IMR-90 (cell line): ENCODE results near the gene TMEM221. TPM values are rescaled to one million over a fixed set of nuclear protein-coding genes. Genes with fewer than 3 reads are reported as not detected.

Experiments
- ATAC-seq: fragments of 200-7000 bp; cut with Tn5 transposase; 2 replicates; pipeline ENCODE4 v1.9.1; 2020; ENCODE audit warnings: low read depth, mild to moderate bottlenecking, moderate library complexity
- BruUV-seq: library from RNA; stranded (reverse); fragments of 400-500 nt; replicated peaks from 2 replicates; lab custom pipeline; 2021; lab: Mats Ljungman, UMichigan
- CTCF ChIA-PET: fragments of 300-600 bp; formaldehyde crosslinking; extraction: SDS; loops from one replicate; lab custom pipeline; 2021; ENCODE audit warnings: antibody characterized with exemption; lab: Yijun Ruan, JAX
- POLR2A ChIA-PET: fragments of 300-600 bp; sonication (Branson Sonifier 250); formaldehyde crosslinking; loops from one replicate; lab custom pipeline; 2022; ENCODE audit warnings: antibody characterized with exemption; ENCODE audit not compliant: unreplicated experiment; lab: Charles Lee
- DNase-seq: peaks from one replicate; pipeline ENCODE4 v3.0.0; 2013
- H2AFZ ChIP-seq: replicated peaks from 2 replicates; pipeline ENCODE3; 2013; ENCODE audit warnings: low read length, mild to moderate bottlenecking; ENCODE audit not compliant: poor library complexity
- H2AK5ac ChIP-seq: 2 replicates; pipeline ENCODE4 v1.6.1; 2013; ENCODE audit warnings: low read depth, low read length, inconsistent platforms
- H2AK9ac ChIP-seq: replicated peaks from 2 replicates; pipeline ENCODE3; 2013; ENCODE audit warnings: mild to moderate bottlenecking, low read depth, low read length, moderate library complexity; ENCODE audit not compliant: poor library complexity
- H2BK120ac ChIP-seq: 2 replicates; pipeline ENCODE4 v1.6.1; 2013; ENCODE audit warnings: low read depth, low read length, inconsistent platforms
- H2BK15ac ChIP-seq: 3 replicates; pipeline ENCODE4 v1.6.1; 2013; ENCODE audit warnings: low read depth, low read length, inconsistent platforms
- H2BK20ac ChIP-seq: 2 replicates; pipeline ENCODE4 v1.6.1; 2013; ENCODE audit warnings: low read depth, mild to moderate bottlenecking, inconsistent platforms, low read length, moderate library complexity
- H2BK5ac ChIP-seq: 2 replicates; pipeline ENCODE4 v1.6.1; 2013; ENCODE audit warnings: mild to moderate bottlenecking, low read depth, low read length, inconsistent platforms; ENCODE audit not compliant: poor library complexity, severe bottlenecking
- H3K14ac ChIP-seq: replicated peaks from 2 replicates; pipeline ENCODE4 v1.6.1; 2013; ENCODE audit warnings: low read depth, low read length, inconsistent platforms
- H3K18ac ChIP-seq: 2 replicates; pipeline ENCODE4 v1.6.1; 2013; ENCODE audit warnings: low read depth, low read length, control low read depth
- H3K23ac ChIP-seq: 2 replicates; pipeline ENCODE4 v1.6.1; 2013; ENCODE audit warnings: low read depth, low read length, inconsistent platforms
- H3K27ac ChIP-seq: 2 replicates; pipeline ENCODE4 v1.5.1; 2013; ENCODE audit warnings: mild to moderate bottlenecking, control low read depth, low read length; ENCODE audit not compliant: insufficient read depth
- H3K27me3 ChIP-seq: 2 replicates; pipeline ENCODE4 v1.6.1; 2013; ENCODE audit warnings: low read length; ENCODE audit not compliant: control insufficient read depth, insufficient read depth
- H3K36me3 ChIP-seq: 2 replicates; pipeline ENCODE4 v1.6.1; 2013; ENCODE audit warnings: low read length, mixed read lengths; ENCODE audit not compliant: control insufficient read depth, insufficient read depth
- H3K4ac ChIP-seq: 2 replicates; pipeline ENCODE4 v1.6.1; 2013; ENCODE audit warnings: low read depth, low read length, inconsistent platforms
- H3K4me1 ChIP-seq: 2 replicates; pipeline ENCODE4 v1.6.1; 2013; ENCODE audit warnings: low read length, mixed read lengths; ENCODE audit not compliant: control insufficient read depth, insufficient read depth
- H3K4me2 ChIP-seq: 2 replicates; pipeline ENCODE4 v1.6.1; 2013; ENCODE audit warnings: low read depth, mild to moderate bottlenecking, control low read depth, low read length, moderate library complexity
- H3K4me3 ChIP-seq: 2 replicates; pipeline ENCODE4 v1.5.1; 2013; ENCODE audit warnings: low read depth, mild to moderate bottlenecking, control low read depth, low read length, moderate library complexity; ENCODE audit not compliant: insufficient read depth
- H3K56ac ChIP-seq: 2 replicates; pipeline ENCODE4 v1.6.1; 2013; ENCODE audit warnings: low read length, inconsistent platforms; ENCODE audit not compliant: insufficient read depth; ENCODE audit errors: extremely low read depth
- H3K79me1 ChIP-seq, 2 experiments: 2 replicates each; pipeline ENCODE4 v1.6.1; 2013; ENCODE audit warnings: low read length in 2 of 2, inconsistent platforms in 1 of 2, low read depth in 1 of 2
- H3K9ac ChIP-seq: 2 replicates; pipeline ENCODE4 v1.6.1; 2013; ENCODE audit warnings: low read depth, low read length, control low read depth
- H3K9me1 ChIP-seq: 2 replicates; pipeline ENCODE4 v1.6.1; 2013; ENCODE audit warnings: low read length, inconsistent platforms; ENCODE audit not compliant: insufficient read depth
- H3K9me3 ChIP-seq: 2 replicates; pipeline ENCODE4 v1.6.1; 2013; ENCODE audit warnings: low read length; ENCODE audit not compliant: control insufficient read depth, insufficient read depth
- H4K20me1 ChIP-seq: 2 replicates; pipeline ENCODE4 v1.6.1; 2013; ENCODE audit warnings: low read length, inconsistent platforms; ENCODE audit not compliant: insufficient read depth
- H4K5ac ChIP-seq: 2 replicates; pipeline ENCODE4 v1.6.1; 2013; ENCODE audit warnings: mild to moderate bottlenecking, low read depth, low read length, control low read depth
- H4K8ac ChIP-seq, 2 experiments: 2 replicates each; pipeline ENCODE4 v1.6.1; 2013; ENCODE audit warnings: low read depth in 2 of 2, low read length in 2 of 2, control low read depth in 1 of 2, inconsistent platforms in 1 of 2
- H4K91ac ChIP-seq: 2 replicates; pipeline ENCODE4 v1.6.1; 2013; ENCODE audit warnings: low read depth, low read length, inconsistent platforms; ENCODE audit not compliant: insufficient read depth
- CHD1 ChIP-seq: IDR thresholded peaks from 2 replicates; pipeline ENCODE4 v1.6.1; 2012; ENCODE audit warnings: low read depth, low read length, improper control_type of control experiment
- POLR2A ChIP-seq: IDR thresholded peaks from 2 replicates; pipeline ENCODE4 v1.6.1; 2012; ENCODE audit warnings: mild to moderate bottlenecking, low read depth, low read length
- RFX5 ChIP-seq: IDR thresholded peaks from 2 replicates; pipeline ENCODE4 v1.8.0; 2012; ENCODE audit warnings: low read depth, mild to moderate bottlenecking, low read length, moderate library complexity
- SMC3 ChIP-seq: fragments of 150-350 bp; IDR thresholded peaks from 2 replicates; pipeline ENCODE4 v1.6.1; 2016; ENCODE audit warnings: low read depth, mild to moderate bottlenecking, antibody characterized with exemption, low read length, moderate library complexity
- WGBS, 2 experiments: methylation state at CpG; one replicate each; pipeline versions ENCODE4 v1.1.5 to v1.1.7; 2013; ENCODE audit warnings: missing lambda C conversion rate in 2 of 2; ENCODE audit not compliant: insufficient read length in 1 of 2; ENCODE audit errors: extremely low coverage in 2 of 2; 5-methylcytosine and 5-hydroxymethylcytosine counted together
- dilution Hi-C: fragments of 300-500 bp; cut with HindIII; formaldehyde crosslinking; loops from one replicate; pipeline ENCODE4 v1.14.3; 2018; ENCODE audit warnings: low sequenced_read_pairs; ENCODE audit not compliant: unreplicated experiment
- in situ Hi-C: fragments of 300-500 bp; cut with MboI; formaldehyde crosslinking; loops from 3 replicates; pipeline ENCODE4 v1.14.3; 2019; ENCODE audit warnings: low sequenced_read_pairs, inconsistent platforms, mixed read lengths
- intact Hi-C: fragments of 100-400 bp; cut with micrococcal nuclease; formaldehyde crosslinking; loops from 2 replicates; pipeline ENCODE4 v1.10.0; 2022
- polyA plus RNA-seq, 3 experiments: library from polyadenylated mRNA; depleted of rRNA; stranded (reverse); fragments of >200 nt; gene quantifications; 2 replicates each; pipeline ENCODE4 v1.2.3, GENCODE V29; 2012; ENCODE audit warnings: low replicate concordance in 1 of 3
- total RNA-seq: library from RNA; depleted of rRNA; stranded (reverse); fragments of >200 nt; gene quantifications from 2 replicates; pipeline ENCODE4 v1.2.3, GENCODE V29; 2012
- TF ChIP-seq, protein P1 (sequence below): fragments of 150-350 bp; IDR thresholded peaks from 2 replicates; pipeline ENCODE4 v1.6.1; 2017; ENCODE audit warnings: mild to moderate bottlenecking, antibody characterized with exemption, low read length, low read depth

The TMEM221 gene
- total and polyA plus RNA-seq, 2 of the 4 experiments (the other 2 are of a cell fraction): 0.12 TPM; not detected in 1

DNA sequence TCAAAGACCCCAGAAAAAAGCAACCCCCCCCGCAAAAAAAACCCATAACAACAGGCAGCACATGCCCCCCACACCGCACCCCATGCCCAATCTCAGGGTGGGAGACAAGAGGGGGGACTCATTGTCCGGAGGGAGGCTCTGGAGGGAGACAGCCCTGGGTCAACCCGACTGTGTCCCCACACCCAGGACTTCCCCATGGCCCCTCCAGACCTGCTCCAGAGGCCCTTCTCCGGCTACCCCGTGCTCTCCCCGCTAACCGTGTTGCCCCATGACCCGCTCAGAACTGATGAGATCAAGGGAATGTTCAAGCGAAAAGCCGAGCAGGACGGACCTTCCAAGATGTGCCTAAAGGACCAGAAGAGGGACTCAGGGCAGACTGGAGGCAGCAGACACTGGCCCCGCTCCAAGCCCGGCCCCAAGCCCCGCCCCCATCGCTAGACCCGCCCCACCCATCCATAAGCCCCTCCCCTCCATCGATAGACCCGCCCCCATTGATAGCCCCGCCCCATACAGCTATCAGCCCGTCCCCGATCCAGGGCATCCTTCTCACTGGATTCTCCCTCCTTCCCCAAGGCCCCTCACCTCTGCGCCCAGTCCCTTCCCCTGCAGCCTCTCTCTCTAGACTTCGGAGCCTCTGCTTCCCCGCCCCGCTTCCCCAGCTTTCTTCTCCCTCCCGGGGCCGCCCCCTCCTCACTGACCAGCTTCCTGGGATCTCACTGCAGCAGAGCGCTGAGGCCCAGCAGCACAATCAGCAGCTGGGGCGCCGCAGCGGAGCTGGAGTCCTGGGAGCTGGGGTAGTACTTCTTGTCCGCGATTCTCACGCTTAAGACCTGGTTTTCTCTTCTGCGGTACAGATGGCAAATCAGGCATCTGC lies 45.2 kb downstream of the TMEM221 start (continued):
- TF ChIP-seq, protein P1, sequence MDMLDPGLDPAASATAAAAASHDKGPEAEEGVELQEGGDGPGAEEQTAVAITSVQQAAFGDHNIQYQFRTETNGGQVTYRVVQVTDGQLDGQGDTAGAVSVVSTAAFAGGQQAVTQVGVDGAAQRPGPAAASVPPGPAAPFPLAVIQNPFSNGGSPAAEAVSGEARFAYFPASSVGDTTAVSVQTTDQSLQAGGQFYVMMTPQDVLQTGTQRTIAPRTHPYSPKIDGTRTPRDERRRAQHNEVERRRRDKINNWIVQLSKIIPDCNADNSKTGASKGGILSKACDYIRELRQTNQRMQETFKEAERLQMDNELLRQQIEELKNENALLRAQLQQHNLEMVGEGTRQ: no peak

DNA sequence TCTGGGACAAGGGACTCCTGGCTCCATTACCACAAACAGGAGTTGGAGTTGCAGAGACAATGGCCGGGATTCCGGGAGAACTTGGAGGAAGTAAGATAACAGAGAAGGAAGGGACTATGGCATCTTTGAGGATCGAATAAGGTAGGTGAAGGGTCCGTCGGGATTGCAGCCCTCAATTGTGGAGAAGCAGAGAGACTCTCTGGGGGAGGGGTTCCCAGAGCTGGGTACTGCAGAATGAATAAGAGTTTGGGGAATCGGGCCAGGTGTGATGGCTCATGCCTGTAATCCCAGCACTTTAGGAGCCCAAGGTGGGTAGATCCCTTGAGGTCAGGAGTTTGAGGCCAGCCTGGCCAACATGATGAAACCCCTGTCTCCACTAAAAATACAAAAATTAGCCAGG lies 46.8 kb downstream of the TMEM221 start:
- no peak overlapping the region for H3K4me2 ChIP-seq
- no peak overlapping the region for H3K23ac ChIP-seq
- H3K36me3 ChIP-seq: no peaks in the 10 kb centered on the region
- no peak overlapping the region for H3K27ac ChIP-seq
- H3K56ac ChIP-seq: no peak overlapping the region
- H3K4me1 ChIP-seq: no peaks in the 10 kb centered on the region
- H2AFZ ChIP-seq: no peak overlapping the region
- no peaks in the 10 kb centered on the region for H3K27me3 ChIP-seq
- H3K79me1 ChIP-seq: no peaks in the 10 kb centered on the region
- H3K14ac ChIP-seq: no peak overlapping the region
- no peak overlapping the region for H4K8ac ChIP-seq
- no peak overlapping the region for H2BK120ac ChIP-seq
- H2BK15ac ChIP-seq: no peak overlapping the region
- no peak overlapping the region for H2BK20ac ChIP-seq
- peaks cover 2% of the 10 kb centered on the region; the same call in 1 of the 2 replicates for H3K9me1 ChIP-seq
- intact Hi-C loops (no loop called here), dilution Hi-C loops (no loop called here), in situ Hi-C loops (no loop called here)
- no peak overlapping the region for H4K5ac ChIP-seq
- no TSS peak for BruUV-seq
- 87% methylated on average over 3 of the region's 6 CpGs; no CpG with 5 or more reads in 1 of the 2 experiments for WGBS, 2 experiments
- H3K9ac ChIP-seq: no peak overlapping the region
- no peaks in the 10 kb centered on the region for H3K9me3 ChIP-seq
- H3K4ac ChIP-seq: no peak overlapping the region
- DNase-seq (no peak), ATAC-seq (no peak)
- no peak overlapping the region for H2AK9ac ChIP-seq
- CTCF ChIA-PET: no interaction called here
- TF ChIP-seq, protein P1: no peak
- no peak for TF ChIP-seq CHD1
- TF ChIP-seq RFX5: no peak
- no peak for TF ChIP-seq SMC3
- TF ChIP-seq POLR2A: no peak
- no peak overlapping the region for H2BK5ac ChIP-seq
- no peaks in the 10 kb centered on the region for H4K20me1 ChIP-seq
- H2AK5ac ChIP-seq: no peak overlapping the region
- no peak overlapping the region for H3K4me3 ChIP-seq
- H4K91ac ChIP-seq: no peak overlapping the region
- POLR2A ChIA-PET: no interaction called here
- no peak overlapping the region for H3K18ac ChIP-seq
